HG02938 (cell line): ENCODE results near the gene MREG.
"Not testable (repeated sequence)": the region's sequence is repeated elsewhere in the genome, so short reads cannot be mapped to it uniquely, and the experiment has no call there.

Source experiments
- ATAC-seq: cut with Tn5 transposase; IDR thresholded peaks from one replicate; pipeline ENCODE4 v1.9.1; 2021; ENCODE audit warnings: mild to moderate bottlenecking, moderate library complexity; ENCODE audit not compliant: unreplicated experiment

Gene MREG

DNA sequence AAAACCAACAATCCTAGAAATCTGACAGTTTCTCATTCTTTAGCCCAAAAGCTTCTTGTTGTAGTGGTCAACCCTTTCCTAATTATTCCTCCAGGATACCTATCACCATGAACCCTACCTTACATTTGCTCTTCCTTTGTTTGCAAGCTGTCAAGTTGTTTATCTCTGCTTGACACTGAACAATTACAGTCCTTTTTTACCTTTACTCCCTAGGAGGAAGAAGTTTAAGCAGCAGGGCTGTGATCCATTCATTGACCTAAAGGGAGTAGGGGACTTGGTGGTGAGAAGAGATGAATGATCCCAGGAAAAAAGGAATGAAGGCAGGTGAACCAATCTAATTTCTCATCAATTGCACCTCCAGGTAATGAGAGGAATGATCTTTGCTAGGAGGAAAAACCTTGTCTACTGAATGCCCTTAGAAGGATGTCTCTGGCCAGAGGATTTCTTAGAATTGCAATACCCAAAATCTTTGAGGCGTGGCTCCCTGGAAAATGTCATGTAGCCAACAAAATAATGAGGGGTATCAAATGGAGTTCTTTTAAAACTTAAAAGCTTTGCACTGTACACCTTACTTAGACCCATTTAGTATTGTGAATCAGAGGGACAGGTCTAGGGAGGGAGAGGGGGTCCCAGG, 47.7 kb downstream of the MREG start:
- no peak for ATAC-seq

DNA sequence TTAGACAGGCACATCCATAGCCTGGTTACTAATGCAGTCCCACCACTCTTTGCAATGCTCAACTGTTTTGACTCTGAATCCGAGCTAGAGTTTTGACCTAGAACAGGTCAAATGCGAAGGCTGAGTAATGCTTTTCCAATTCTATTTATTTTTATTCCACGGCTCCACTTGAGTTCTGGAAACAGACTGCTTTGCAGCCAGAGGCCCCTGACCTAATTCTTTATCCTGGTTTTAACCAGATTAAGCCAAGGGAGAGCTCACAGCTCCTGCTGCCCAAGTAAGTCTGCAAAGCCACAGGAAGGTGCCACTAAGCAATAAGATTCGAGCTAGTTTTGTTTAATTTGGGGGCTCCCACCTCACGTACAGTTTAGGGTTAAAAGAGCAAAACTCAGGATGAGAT, 51.4 kb downstream of the MREG start:
- no peak for ATAC-seq

DNA sequence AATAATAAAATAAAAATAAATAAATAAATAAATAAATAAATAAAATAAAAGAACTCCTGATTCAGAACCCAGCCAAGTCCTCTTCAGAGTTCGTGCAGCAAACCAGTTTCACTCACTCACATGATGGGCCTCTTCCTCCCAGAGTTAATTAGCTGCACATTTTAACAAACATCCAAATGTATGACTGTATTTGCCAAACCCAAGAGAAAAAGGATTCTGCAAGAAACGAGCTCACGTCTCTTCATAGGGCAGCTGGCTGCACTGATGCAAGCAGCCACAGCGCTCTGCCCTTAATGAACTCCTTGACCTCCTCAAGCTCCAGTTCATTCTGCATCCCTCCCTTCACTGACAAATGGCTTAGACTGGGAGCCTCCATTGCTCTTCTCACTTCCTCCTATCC, 55.1 kb downstream of the MREG start:
- ATAC-seq: no peak

DNA sequence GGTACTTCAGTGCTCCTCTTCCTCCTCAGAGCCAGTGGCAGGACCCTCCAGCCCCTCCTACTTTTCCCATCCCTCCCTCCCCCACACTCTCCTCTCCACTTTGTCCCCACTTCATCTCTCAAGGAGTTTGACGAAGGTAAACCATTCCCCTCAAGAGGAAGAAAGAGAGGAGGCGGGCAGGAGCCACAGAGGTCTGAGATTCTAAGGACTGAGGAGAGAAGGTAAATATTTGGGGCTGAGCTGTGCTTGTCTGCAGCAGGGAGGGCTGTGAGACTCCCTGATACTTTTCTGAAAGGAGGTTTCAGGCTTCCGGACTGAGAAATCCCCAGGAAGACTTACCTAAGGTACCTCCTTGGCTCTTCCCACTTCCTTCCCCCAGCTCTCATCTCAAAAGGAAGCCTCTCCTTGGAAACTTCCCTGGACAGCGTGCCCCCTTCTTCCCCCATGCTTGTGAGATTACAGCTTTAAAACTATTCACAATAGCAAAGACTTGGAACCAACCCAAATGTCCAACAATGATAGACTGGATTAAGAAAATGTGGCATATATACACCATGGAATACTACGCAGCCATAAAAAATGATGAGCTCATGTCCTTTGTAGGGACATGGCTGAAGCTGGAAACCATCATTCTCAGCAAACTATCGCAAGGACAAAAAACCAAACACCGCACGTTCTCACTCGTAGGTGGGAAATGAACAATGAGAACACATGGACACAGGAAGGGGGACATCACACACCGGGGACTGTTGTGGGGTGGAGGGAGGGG, 55.8 kb downstream of the MREG start:
- ATAC-seq: not testable (repeated sequence)

DNA sequence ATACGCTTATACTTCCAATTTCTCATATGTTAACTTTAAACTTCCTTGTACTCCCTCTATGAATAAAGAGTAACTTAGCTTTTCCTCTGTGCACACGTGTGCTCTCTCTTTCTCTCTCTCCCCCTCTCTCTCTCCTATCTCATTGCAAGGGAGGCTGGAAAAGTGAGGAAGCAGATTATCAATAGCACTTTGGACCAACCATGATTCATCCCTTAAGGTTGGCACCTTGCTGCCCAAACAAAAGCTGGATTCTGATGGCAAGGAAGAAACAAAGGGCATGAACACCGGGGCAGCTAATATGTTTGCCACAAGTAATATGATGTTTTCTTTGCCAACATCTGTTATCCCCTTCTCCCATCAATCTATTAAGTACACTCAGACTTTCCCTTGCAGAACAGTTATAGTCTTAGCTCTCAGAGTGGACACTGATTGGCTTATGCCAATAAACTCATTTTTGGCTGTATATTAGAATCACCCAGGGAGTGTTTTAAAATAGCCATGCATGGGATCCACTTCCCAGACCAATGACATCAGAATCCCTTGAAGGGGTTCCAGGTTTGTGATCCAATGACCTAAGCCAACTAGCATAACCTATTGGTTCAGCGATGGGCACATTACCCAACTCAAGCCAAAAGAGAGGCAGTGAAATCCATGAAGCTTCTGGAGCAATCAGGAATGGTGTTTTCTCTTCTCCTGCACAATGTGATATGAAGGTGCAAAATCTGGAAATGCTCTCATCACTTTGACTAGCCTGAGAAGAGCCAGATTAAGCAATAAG, 60.3 kb downstream of the MREG start:
- no peak for ATAC-seq

DNA sequence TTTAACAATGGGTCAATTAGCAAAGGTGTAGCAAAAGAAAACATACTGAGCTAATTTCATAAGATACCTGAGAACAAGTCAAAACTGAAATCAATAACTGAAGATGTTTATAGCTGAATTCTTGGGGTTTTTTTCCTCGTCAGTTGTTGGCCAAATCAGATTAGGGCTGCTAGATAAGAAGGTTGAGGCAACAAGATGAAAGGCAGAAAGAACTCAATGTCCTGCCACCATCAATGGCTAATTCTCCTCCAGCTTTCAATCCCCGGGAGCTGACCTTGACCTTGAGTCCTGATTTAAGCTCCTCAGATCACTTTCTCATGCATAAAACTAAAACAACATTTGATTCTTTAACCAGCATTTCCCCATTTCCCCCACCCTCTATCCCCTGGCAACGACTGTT, 61.8 kb downstream of the MREG start:
- no peak for ATAC-seq

DNA sequence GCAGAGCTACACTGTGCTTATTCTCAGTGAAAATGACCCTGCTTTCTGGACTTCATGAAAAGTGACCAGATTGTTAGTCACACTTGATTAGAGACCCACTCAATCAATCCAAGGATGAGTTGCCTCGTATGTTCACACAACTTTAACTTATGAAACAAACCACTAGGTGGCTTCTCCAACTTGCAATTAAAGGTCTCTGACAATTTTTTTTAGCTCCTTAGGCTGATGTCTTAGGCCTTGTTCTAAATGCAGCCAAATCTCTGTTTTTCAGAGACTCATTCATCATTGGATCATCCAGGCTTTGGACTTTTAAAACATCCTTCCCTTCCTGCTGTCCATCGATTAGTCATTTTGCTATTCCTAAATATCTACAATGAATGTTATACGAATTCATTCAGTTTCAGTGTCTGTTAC, 63.4 kb downstream of the MREG start:
- peak; percentile 90 for ATAC-seq

DNA sequence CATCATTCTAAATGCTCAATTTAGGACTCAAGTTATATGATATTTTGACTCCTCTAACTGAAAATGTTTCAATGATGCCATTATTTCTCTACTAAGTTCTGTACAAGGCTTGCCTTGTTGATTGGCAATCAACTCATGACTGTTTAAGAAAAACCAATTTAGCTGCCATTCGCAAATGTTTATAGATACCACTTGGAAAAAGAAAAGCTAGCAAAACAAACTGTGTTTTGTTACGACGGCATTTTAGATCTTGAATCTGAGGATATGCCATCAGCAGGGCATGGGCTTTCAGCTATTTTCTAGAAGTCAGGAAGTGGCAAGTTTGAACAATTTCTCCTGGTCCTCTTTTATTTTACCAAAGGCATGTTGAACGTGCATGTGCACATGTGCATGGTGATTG, 65.3 kb downstream of the MREG start:
- ATAC-seq: no peak

DNA sequence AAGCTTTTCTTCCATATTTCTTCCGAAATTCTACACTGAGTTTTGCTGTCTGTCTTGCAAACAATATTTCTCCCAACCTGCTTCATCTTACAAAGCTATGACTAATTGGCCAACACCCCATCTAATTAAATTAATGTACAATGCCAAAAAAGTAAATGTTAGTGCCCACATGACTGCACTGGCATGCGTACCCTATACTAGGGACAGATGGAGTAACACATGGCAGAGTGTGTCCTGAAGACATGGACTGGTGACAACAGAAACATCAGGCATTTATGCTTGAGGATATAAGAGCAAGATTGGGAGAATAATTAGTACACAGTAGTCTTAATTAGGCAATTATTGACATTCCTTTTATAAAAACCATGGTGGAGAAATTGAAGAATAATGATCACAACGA, 66.8 kb downstream of the MREG start:
- no peak for ATAC-seq

DNA sequence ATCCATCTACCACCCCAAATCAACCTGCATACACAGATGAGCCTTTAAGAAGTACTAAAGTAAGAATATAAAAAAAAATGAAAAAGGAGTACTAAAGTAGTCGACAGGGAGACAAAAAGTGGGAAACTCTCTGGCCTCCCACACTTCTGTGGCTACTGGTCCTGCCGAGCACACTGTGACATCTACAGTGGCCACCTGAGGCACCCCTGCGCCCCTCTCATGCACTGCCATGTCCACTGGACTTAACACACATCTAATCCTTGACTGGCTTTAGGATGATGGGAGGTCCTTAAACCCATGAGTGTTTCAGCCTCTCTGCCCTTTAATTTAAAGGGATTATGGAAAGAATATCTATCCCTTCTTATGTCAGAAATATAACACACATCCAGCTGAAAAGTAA, 71.2 kb downstream of the MREG start:
- ATAC-seq: no peak

DNA sequence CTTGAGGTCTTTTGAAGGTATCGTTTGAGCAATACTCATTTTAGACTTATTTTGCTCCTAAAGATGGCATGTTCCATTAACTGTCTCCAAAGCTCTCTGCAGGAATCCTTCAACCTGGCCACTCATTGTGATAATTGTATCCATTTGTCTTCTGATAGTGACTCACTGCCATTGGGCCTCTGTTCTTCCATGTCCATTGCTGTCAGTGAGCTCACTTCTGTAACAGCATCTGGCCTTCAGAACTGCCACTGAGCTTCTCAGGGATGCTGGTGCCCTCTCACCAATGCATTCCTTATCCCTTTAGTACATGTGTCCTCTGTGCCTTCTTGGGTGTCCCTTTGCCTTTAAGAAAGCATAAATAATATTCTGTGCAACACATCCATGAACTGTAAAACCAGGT, 71.6 kb downstream of the MREG start:
- ATAC-seq: no peak

DNA sequence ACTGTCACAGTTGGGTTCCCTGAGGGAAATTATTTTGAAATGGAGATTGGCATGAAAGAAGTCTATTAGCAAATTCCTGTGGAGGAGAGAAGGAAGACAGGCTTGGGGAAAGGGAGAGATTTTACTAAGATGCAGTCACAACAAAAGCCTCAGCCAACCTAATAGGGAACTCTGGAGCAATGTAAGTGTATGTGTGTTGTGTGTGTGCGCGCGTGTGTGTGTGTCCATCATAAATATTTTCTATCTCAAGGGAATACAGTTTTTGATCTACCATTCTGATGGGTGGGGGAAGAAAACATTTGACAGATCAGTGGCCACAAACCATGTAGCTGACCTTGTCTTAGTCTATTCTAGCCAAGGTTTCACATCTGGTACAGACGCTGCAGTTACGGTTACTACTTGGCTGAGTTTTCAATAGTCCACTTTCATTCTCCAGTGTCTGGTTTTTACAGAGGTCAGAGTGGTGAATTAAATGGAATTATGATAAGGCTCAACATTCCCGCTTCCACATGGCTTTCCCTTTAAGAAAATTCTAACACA, 72.6 kb downstream of the MREG start:
- ATAC-seq: no peak

DNA sequence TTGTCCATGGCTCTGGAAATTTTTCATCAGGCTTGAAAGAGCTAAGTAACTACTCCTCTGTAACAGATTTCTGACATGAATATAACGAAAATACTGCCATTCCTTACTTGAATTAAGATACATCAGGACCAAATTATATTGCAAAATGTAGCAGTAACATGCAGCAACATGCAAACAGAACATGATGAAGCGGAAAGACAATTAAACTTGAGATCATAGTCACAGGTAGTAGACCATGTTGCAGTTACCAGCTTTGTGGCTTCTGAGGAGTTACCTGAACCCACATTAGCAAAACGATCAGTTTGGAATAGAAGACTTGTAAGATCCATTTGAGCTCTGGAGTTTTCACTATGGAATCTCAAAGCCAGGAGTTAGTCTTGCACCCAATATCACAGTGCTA, 76.2 kb downstream of the MREG start:
- ATAC-seq: no peak

DNA sequence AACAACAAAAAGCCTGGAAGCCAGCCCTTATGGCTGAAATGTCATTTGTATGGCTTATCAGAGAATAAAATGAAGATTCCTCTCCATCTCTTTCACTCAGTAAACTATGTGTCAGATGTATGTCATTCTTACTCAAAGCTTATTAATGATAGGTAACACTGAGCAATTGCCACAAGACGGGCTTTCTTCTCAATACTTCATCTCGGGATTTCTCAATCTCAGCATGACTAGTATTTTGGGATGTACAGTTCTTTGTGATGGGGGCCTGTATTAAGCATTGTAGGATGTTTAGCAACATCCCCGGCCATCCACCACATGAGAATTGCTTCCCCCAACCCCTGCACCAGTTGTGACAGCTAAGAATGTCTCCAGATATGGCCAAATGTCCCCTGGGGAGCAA, 80.2 kb downstream of the MREG start:
- ATAC-seq: no peak

DNA sequence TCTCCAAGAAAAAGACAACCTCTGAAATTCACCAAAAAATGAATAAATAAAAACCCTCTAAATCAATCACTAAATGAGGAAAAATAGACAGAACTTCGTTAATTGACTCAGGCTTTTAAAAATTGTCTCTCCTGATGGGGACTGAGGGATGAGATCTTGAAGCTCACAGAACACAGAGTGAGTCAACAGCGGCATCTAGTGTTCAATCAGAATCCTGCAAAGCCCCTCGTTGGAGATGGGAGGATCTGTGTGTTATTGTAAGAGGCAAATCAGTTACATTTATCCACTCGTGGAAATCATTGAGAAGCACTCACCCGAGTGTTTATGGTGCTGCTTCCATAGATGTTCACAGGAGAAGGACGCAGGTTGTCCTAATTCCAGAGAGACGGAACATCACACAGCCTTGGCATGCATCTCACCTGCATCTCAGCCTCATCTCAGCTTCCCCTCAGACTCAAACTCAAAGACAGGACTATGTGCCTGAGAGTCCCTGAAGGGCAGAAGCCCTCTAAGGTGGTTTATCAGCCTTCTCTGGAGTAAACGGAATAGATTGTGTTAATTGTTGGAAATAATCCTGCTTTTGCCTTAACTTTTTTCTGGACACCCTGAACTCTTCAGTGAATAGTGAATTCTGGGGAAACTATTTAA, 82.0 kb downstream of the MREG start:
- peak; percentile 88 for ATAC-seq

DNA sequence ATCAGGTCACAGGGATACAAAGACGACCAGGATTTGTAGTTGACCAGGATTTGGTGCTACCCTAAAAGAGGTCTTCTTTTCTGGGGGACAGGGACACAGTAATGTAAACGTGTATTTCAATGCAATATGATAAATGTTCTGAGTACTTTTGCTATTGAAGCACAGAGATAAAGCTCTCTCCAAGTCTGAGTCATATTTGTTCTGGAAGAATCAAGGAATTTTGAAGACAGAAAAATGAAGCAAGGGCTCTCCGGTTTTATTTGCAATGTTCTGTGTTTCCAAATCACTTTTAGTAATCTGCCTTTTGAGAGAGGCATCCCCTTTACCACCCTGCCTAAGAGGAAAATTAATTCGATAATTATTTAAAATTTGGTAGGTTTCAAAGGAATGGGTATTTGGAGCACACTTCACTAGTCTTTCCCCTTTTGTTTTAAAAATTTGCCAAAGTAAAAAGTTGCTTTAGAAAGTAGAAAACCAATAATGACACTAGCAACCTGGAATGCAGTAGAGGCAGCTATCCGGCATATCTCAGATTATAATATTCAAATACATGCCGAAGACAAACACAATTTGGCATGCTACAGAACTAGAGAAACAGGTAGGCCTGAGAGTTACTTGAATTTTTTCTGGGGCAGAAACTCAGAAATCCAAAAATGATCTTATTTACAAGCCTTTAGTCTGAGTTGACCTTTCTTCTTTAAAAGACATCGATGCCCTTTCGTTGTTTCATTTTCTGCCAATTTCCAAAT, 82.7 kb downstream of the MREG start:
- no peak for ATAC-seq

DNA sequence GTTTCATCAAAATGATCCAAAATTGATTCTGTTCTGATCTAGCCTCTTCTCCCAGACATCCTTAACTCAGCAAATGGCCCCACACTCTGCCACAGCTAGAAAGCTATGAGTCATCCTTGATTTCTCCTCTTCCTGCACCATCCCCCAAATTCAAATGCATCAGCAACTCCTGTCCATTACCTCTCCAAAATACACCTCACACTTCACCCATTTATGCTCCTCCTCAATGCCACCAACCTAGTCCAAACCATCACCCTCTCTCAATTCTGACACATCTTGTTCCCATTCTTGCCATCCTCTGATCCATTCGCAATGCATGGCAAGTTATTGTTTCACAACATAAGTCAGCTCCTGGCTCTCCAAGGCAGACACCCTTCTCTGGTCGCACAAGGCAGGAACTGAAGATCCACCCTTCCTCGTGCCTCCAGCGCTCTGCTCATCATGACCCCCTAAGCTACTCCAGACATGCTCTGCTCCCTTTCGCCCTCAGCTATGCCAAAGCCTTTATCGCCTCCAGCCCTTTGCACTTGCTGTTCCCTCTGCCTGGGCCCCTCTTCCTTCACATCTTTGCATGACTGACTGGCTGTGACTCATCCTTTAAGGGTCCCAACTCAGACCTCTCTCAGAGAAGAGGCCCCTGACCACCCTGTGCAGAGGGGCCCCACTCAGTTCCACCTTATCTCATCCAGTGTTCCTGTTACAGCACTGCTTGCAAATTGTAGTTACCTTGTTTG, 83.6 kb downstream of the MREG start:
- no peak for ATAC-seq

DNA sequence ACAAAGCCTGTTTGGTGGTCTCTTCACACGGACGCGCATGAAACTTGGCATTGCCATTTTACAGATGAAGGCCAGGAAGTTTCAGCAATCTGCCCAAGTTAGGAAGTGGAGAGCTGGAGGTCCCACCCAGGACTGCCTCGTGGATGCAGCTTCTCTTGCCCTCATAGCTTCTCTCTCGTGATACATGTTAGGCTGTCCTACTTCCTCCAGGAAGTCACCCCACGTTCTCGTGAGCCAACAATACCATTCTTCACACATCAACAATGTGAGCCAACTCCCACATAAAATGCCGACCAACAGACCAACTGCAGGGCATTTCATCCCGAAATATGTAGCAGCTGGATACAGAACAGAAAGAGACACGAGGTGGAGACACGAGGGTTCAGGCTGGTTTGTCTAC, 85.3 kb downstream of the MREG start:
- no peak for ATAC-seq

DNA sequence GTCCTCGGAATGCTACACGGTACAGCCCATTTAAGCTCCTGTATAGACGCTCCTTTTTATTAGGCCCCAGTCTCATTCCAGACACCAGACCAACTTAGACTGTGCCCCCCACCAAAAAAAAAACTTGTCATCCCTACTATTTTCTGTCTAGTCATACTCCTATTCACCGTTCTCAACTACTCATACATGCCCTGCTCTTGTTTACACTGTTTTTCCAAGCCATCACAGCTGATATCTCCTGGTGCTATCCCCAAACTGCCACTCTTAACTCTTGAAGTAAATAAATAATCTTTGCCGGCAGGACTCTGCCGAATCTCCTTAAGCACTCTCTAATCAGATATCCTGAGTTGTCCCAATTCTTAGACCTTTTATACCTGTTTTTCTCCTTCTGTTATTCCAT, 86.4 kb downstream of the MREG start:
- ATAC-seq: not testable (repeated sequence)

DNA sequence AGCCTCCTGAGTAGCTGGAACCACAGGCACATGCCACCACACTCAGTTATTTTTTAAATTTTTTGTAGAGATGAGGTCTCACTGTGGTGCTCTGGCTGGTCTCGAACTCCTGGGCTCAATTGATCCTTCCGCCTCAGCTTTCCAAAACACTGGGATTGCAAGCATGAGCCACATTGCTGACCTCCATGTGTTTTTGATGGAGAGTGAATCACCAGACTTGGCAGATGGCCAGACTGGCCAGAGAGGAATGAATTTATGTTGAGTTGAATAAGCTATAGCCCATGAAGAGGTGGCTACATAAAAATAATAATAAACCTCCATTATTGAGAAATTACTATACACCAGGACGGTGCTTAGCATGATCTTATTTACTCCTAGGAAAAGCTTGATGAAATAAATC, 91.5 kb downstream of the MREG start:
- no peak for ATAC-seq
